MM.1S (cell line): ENCODE data around the gene EGFLAM.

Experiments used
- DNase-seq: peaks from one replicate; pipeline ENCODE4 v3.0.0-alpha.2; 2015
- H2AFZ ChIP-seq: fragments of 300-600 bp; sonication (generic); 2 replicates; pipeline ENCODE4 v1.6.0; 2016; ENCODE audit warnings: antibody characterized with exemption, low read length
- H3F3A ChIP-seq: fragments of 300-600 bp; sonication (generic); 2 replicates; pipeline ENCODE4 v1.6.1; 2016; ENCODE audit warnings: mild to moderate bottlenecking, antibody characterized with exemption, low read length, moderate library complexity, mixed read lengths; ENCODE audit not compliant: insufficient read depth
- H3K27ac ChIP-seq: fragments of 300-600 bp; sonication (generic); 2 replicates; pipeline ENCODE4 v1.5.1; 2016; ENCODE audit warnings: mild to moderate bottlenecking, low read length
- H3K27me3 ChIP-seq: fragments of 300-600 bp; sonication (generic); replicated peaks from 2 replicates; pipeline ENCODE4 v1.6.0; 2016; ENCODE audit warnings: low read length; ENCODE audit not compliant: insufficient read depth
- H3K36me3 ChIP-seq: fragments of 300-600 bp; sonication (generic); replicated peaks from 2 replicates; pipeline ENCODE4 v1.6.1; 2016; ENCODE audit warnings: mild to moderate bottlenecking, low read length, mixed read lengths; ENCODE audit not compliant: insufficient read depth
- H3K4me1 ChIP-seq: fragments of 300-600 bp; sonication (generic); 2 replicates; pipeline ENCODE4 v1.6.1; 2016; ENCODE audit warnings: low read length, mixed read lengths
- H3K4me2 ChIP-seq: fragments of 300-600 bp; sonication (generic); 2 replicates; pipeline ENCODE4 v1.6.0; 2016; ENCODE audit warnings: low read depth, low read length
- H3K4me3 ChIP-seq: fragments of 300-600 bp; sonication (generic); 2 replicates; pipeline ENCODE4 v1.5.1; 2016; ENCODE audit warnings: low read length, mixed read lengths
- H3K79me2 ChIP-seq: fragments of 300-600 bp; sonication (generic); 2 replicates; pipeline ENCODE4 v1.6.1; 2016; ENCODE audit warnings: mixed run types, low read length, mixed read lengths
- H3K9ac ChIP-seq: fragments of 300-600 bp; sonication (generic); 2 replicates; pipeline ENCODE4 v1.6.1; 2016; ENCODE audit warnings: low read length, mixed read lengths
- H3K9me2 ChIP-seq: fragments of 300-600 bp; sonication (generic); replicated peaks from 2 replicates; pipeline ENCODE4 v1.6.1; 2016; ENCODE audit warnings: mild to moderate bottlenecking, low read length, mixed read lengths; ENCODE audit not compliant: insufficient read depth
- H3K9me3 ChIP-seq: fragments of 300-600 bp; sonication (generic); replicated peaks from 2 replicates; pipeline ENCODE4 v1.6.1; 2016; ENCODE audit warnings: mild to moderate bottlenecking, low read length, mixed read lengths; ENCODE audit not compliant: insufficient read depth
- H4K20me1 ChIP-seq: fragments of 300-600 bp; sonication (generic); 2 replicates; pipeline ENCODE4 v1.6.1; 2016; ENCODE audit warnings: mild to moderate bottlenecking, low read length, moderate library complexity, mixed read lengths; ENCODE audit not compliant: insufficient read depth
- CTCF ChIP-seq: fragments of 300-600 bp; sonication (generic); IDR thresholded peaks from 2 replicates; pipeline ENCODE4 v1.5.1; 2016; ENCODE audit warnings: antibody characterized with exemption, low read length, mixed read lengths
- EZH2 ChIP-seq: fragments of 300-600 bp; sonication (generic); optimal IDR thresholded peaks from 2 replicates; pipeline ENCODE3; 2017; ENCODE audit warnings: low read depth, mild to moderate bottlenecking, antibody characterized with exemption, low read length, mixed read lengths
- EZH2phosphoT487 ChIP-seq: fragments of 300-600 bp; sonication (generic); IDR thresholded peaks from 2 replicates; pipeline ENCODE4 v1.6.1; 2018; ENCODE audit warnings: antibody characterized with exemption, low read length

The EGFLAM gene

GRCh38 chr5:38373743-38374142, 115.4 kb downstream of the EGFLAM start:
- no peaks in the 10 kb centered on the region for H3K27me3 ChIP-seq
- H3K9ac ChIP-seq = no peak overlapping the region
- no peaks in the 10 kb centered on the region for H3K9me2 ChIP-seq
- no peaks in the 10 kb centered on the region for H3K36me3 ChIP-seq
- H3K4me2 ChIP-seq = no peak overlapping the region
- no peak for DNase-seq
- no peaks in the 10 kb centered on the region for H3K79me2 ChIP-seq
- H3K9me3 ChIP-seq = no peaks in the 10 kb centered on the region
- H3K27ac ChIP-seq = no peak overlapping the region
- TF ChIP-seq EZH2 = no peak
- no peak for TF ChIP-seq EZH2phosphoT487
- no peak for TF ChIP-seq CTCF
- no peaks in the 10 kb centered on the region for H3F3A ChIP-seq
- H2AFZ ChIP-seq = no peak overlapping the region
- no peaks in the 10 kb centered on the region for H3K4me1 ChIP-seq
- no peak overlapping the region for H3K4me3 ChIP-seq
- no peaks in the 10 kb centered on the region for H4K20me1 ChIP-seq

- no peak overlapping the region for H3K4me2 ChIP-seq
- H3K4me1 ChIP-seq = no peaks in the 10 kb centered on the region
- no peak overlapping the region for H3K27ac ChIP-seq
- no peaks in the 10 kb centered on the region for H3K79me2 ChIP-seq
- no peaks in the 10 kb centered on the region for H3F3A ChIP-seq
- H3K9me3 ChIP-seq = no peaks in the 10 kb centered on the region
- no peak overlapping the region for H2AFZ ChIP-seq
- H3K27me3 ChIP-seq = no peaks in the 10 kb centered on the region
- no peak overlapping the region for H3K9ac ChIP-seq
- H4K20me1 ChIP-seq = no peaks in the 10 kb centered on the region
- no peak for DNase-seq
- no peaks in the 10 kb centered on the region for H3K9me2 ChIP-seq
- no peaks in the 10 kb centered on the region for H3K36me3 ChIP-seq
- no peak overlapping the region for H3K4me3 ChIP-seq
- no peak for TF ChIP-seq CTCF
- no peak for TF ChIP-seq EZH2
- no peak for TF ChIP-seq EZH2phosphoT487
These were observed 117.1 kb downstream of the EGFLAM start for GRCh38 chr5:38375423-38375822.

DNA sequence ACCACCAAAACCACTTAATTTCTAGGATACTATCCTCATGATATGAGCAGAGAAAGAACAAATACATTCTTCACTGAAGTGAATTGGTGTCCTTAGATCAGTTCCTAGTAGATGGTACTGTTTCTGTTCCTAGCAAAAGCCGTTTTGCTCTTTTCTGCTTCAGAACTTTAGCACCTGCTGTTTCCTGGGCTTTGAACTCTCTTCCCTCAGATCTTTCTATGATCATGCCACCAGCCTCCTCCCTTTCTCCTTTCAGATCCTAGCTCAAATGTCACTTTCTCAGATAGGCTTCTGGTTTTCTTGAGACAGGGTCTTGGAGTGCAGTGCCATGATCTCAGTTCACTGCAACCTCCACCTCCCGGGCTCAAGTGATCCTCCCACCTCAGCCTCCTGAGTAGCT, 118.0 kb downstream of the EGFLAM start:
- Histone ChIP-seq H3K9me3 (no peaks in the 10 kb centered on the region), H3K27me3 (no peaks in the 10 kb centered on the region), H3K4me2 (no peak overlapping the region), H3K79me2 (no peaks in the 10 kb centered on the region), H3K36me3 (no peaks in the 10 kb centered on the region), H4K20me1 (no peaks in the 10 kb centered on the region), H2AFZ (no peak overlapping the region), H3K9me2 (no peaks in the 10 kb centered on the region), H3K4me1 (no peaks in the 10 kb centered on the region), H3F3A (no peaks in the 10 kb centered on the region), H3K27ac (no peak overlapping the region), H3K4me3 (no peak overlapping the region), H3K9ac (no peak overlapping the region)
- TF ChIP-seq EZH2phosphoT487 (no peak), EZH2 (no peak), CTCF (no peak)
- no peak for DNase-seq
